Measurements from ENCODE around the gene JCAD. TPM values are rescaled to one million over a fixed set of nuclear protein-coding genes. Genes with fewer than 3 reads are reported as not detected.

Gene JCAD
- total and polyA plus RNA-seq, 7 donors: 0.46 to 141 (median 99.7) TPM

GRCh38 chr10:30055226-30055662 lies 4.1 kb downstream of the JCAD start:
- peak; percentile 82 for DNase-seq
- TF ChIP-seq, protein P1, sequence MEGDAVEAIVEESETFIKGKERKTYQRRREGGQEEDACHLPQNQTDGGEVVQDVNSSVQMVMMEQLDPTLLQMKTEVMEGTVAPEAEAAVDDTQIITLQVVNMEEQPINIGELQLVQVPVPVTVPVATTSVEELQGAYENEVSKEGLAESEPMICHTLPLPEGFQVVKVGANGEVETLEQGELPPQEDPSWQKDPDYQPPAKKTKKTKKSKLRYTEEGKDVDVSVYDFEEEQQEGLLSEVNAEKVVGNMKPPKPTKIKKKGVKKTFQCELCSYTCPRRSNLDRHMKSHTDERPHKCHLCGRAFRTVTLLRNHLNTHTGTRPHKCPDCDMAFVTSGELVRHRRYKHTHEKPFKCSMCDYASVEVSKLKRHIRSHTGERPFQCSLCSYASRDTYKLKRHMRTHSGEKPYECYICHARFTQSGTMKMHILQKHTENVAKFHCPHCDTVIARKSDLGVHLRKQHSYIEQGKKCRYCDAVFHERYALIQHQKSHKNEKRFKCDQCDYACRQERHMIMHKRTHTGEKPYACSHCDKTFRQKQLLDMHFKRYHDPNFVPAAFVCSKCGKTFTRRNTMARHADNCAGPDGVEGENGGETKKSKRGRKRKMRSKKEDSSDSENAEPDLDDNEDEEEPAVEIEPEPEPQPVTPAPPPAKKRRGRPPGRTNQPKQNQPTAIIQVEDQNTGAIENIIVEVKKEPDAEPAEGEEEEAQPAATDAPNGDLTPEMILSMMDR (IDR thresholded peaks at IDR 0.05): no peak
- TF ChIP-seq EP300 (IDR thresholded peaks at IDR 0.05) (peak in 2 of 4 donors; percentile 82 to 87), POLR2AphosphoS5 (IDR thresholded peaks at IDR 0.05) (peak in 3 of 4 donors; percentile 68 to 83 (median 74)), POLR2A (IDR thresholded peaks at IDR 0.05) (no peak)
- H3K9me3 ChIP-seq: no peaks in the 10 kb centered on the region
- peak overlapping the region; percentile 88 to 94 (median 92) for H3K27ac ChIP-seq
- intact Hi-C loops (cut with DNase I): loop anchor here (5.0 to 10.0 kb wide), 4 partner anchors 53 to 290 kb away; partner anchors contain the start of gene MTPAP
- no peaks in the 10 kb centered on the region for H3K36me3 ChIP-seq
- H3K4me1 ChIP-seq: peaks cover 0 to 72% (median 50%) of the 10 kb centered on the region in 4 donors
- WGBS, 2 donors: 67 to 70% methylated on average over 3 of the region's 3 CpGs
- H3K27me3 ChIP-seq: no peaks in the 10 kb centered on the region
- peak overlapping the region in 2 of 4 donors; percentile 4 to 99 for H3K4me3 ChIP-seq

DNA sequence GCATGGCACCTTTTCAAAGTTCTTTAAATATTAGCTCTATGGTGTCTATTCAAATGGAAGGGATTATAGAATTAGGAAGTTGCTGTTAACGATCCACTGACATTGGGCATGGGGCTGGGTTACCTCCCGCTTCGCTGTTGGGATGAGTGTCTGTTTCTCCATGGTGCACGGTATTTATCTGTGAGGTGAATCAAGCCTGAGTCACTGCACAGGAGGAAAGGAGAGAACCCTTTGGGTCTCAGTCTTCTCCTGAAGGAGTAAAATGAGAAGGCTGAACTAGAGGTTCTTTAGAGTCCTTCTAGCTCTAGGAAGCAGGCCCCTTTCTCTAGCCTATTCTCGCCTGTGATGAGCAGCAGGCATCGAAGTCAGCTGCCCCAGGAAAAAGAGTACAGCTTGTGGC lies 7.3 kb downstream of the JCAD start:
- Histone ChIP-seq H3K36me3 (peaks cover under 1 to 11% (median 6%) of the 10 kb centered on the region in 4 donors), H3K4me1 (peaks cover 0 to 82% (median 51%) of the 10 kb centered on the region in 4 donors), H3K27ac (peak overlapping the region in 2 of 4 donors; percentile 8 to 37), H3K4me3 (no peak overlapping the region), H3K27me3 (no peaks in the 10 kb centered on the region), H3K9me3 (no peaks in the 10 kb centered on the region)
- intact Hi-C loops (cut with DNase I): loop anchor here (10.0 kb wide), 2 partner anchors 133 to 293 kb away; partner anchors contain the start of gene MTPAP
- TF ChIP-seq EP300 (IDR thresholded peaks at IDR 0.05): no peak
- TF ChIP-seq, protein P1 (IDR thresholded peaks at IDR 0.05): no peak
- TF ChIP-seq POLR2AphosphoS5 (IDR thresholded peaks at IDR 0.05): no peak
- no peak for TF ChIP-seq POLR2A (IDR thresholded peaks at IDR 0.05)
- no peak for DNase-seq
- WGBS, 2 donors: 74 to 91% methylated on average over 6 of the region's 6 CpGs

DNA sequence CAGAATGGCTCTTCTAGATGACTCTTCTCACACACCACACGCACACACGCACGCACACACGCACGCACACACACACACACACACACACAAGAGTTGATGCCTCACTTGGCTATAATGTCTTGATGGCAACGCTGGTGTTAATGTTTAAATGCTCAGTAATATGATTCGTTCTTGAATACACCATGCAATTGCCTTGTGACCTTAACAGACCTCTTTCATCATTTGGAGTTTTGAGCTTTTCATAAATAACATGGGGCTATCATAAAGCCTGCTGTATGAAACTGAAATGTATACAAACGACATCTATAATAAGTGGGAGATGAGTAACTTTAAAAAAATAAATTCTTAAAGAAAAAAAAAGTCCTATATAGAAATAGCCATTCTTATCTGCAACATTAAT lies 8.2 kb downstream of the JCAD start:
- intact Hi-C loops (cut with DNase I): loop anchor here (10.0 kb wide), 2 partner anchors 134 to 294 kb away; partner anchors contain the start of gene MTPAP

DNA sequence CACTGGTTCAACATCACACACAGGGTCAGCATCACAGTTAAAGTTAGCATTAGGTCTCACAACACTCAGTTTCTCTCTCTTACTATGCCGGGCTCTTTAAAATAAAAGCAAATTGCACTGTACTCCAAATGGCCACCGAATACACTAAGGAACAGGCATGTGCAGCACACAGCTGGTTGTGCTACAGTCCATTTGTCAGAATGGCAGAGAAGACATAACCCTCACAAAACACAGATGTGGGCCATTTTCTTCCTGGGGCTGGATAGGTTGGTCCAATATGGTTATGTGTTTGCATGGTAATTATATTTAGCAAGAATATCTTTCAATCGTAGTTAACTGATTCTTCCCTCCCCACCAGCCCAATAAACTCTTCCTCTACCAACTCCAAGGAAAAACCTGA lies 9.0 kb downstream of the JCAD start:
- DNase-seq: no peak
- Histone ChIP-seq H3K4me1 (peaks cover 0 to 65% (median 38%) of the 10 kb centered on the region in 4 donors), H3K36me3 (peaks cover 11 to 28% (median 20%) of the 10 kb centered on the region in 4 donors), H3K27ac (peak overlapping the region in 1 of 4 donors; percentile 6), H3K4me3 (no peak overlapping the region), H3K27me3 (no peaks in the 10 kb centered on the region), H3K9me3 (no peaks in the 10 kb centered on the region)
- WGBS, 2 donors: 67 to 77% methylated on average over 3 of the region's 3 CpGs
- intact Hi-C loops (cut with DNase I): loop anchor here (10.0 kb wide), 2 partner anchors 134 to 294 kb away; partner anchors contain the start of gene MTPAP
- TF ChIP-seq, protein P1 (IDR thresholded peaks at IDR 0.05): no peak
- TF ChIP-seq EP300 (IDR thresholded peaks at IDR 0.05) (no peak), POLR2AphosphoS5 (IDR thresholded peaks at IDR 0.05) (no peak), POLR2A (IDR thresholded peaks at IDR 0.05) (no peak)

More for the DNA sequence above, 8.2 kb downstream of the JCAD start:
- Histone ChIP-seq H3K4me3 (no peak overlapping the region), H3K27ac (peak overlapping the region in 1 of 4 donors; percentile 6), H3K27me3 (no peaks in the 10 kb centered on the region), H3K36me3 (peaks cover 9 to 20% (median 14%) of the 10 kb centered on the region in 4 donors), H3K9me3 (no peaks in the 10 kb centered on the region), H3K4me1 (peaks cover 0 to 73% (median 46%) of the 10 kb centered on the region in 4 donors)
- no peak for TF ChIP-seq POLR2A (IDR thresholded peaks at IDR 0.05)
- no peak for DNase-seq
- 61 to 84% methylated on average over 8 of the region's 8 CpGs for WGBS, 2 donors

GRCh38 chr10:30048768-30049517 lies 10.4 kb downstream of the JCAD start:
- Histone ChIP-seq H3K36me3 (peaks cover 17 to 42% (median 24%) of the 10 kb centered on the region in 4 donors), H3K27ac (peak overlapping the region in 2 of 4 donors; percentile 22 to 42), H3K27me3 (no peaks in the 10 kb centered on the region), H3K4me3 (no peak overlapping the region), H3K9me3 (no peaks in the 10 kb centered on the region), H3K4me1 (peaks cover 0 to 63% (median 34%) of the 10 kb centered on the region in 4 donors)
- 54 to 76% methylated on average over 18 of the region's 18 CpGs for WGBS, 2 donors
- DNase-seq: no peak
- TF ChIP-seq EP300 (IDR thresholded peaks at IDR 0.05) (no peak), POLR2AphosphoS5 (IDR thresholded peaks at IDR 0.05) (peak in 3 of 4 donors; percentile 16 to 51 (median 24))
- intact Hi-C loops (cut with DNase I): no loop called here

Data from sigmoid colon (tissue), 7 donors.